Measurements from ENCODE around the gene MAB21L4. TPM values are rescaled to one million over a fixed set of nuclear protein-coding genes. Genes with fewer than 3 reads are reported as not detected.

MAB21L4 gene
- polyA plus RNA-seq, 1 experiment = not detected

- Histone ChIP-seq H3K27me3 (ENCODE audit: control insufficient read depth, insufficient read depth, low read length) (peaks cover 22% of the 10 kb centered on the region), H3K9me3 (ENCODE audit: control insufficient read depth, insufficient read depth, low read length) (no peaks in the 10 kb centered on the region), H3K27ac (ENCODE audit: low read depth, low read length) (no peak overlapping the region), H3K4me3 (ENCODE audit: low read depth, low read length) (no peak overlapping the region)
- peak; percentile 78 for TF ChIP-seq CTCF (IDR thresholded peaks at IDR 0.05; ENCODE audit: low read depth, low read length)
- CTCF ChIA-PET = interaction anchor here (0.6 to 3.9 kb wide), 27 partner anchors 10 to 779 kb away, joined by 3 to 66 read pairs (median 3); no protein-coding TSS in a partner anchor
- POLR2A ChIA-PET = interaction anchor here (0.6 to 1.1 kb wide), 2 partner anchors 254 to 327 kb away, joined by 3 read pairs; partner anchors contain the start of gene CAPN10
- DNase-seq (ENCODE audit: low read depth, low spot score) = peak; percentile 10
Measured at GRCh38 chr2:240840435-240841060, 55.4 kb downstream of the MAB21L4 start.

GRCh38 chr2:240839152-240840143 lies 56.5 kb downstream of the MAB21L4 start:
- peaks cover 18% of the 10 kb centered on the region for H3K27me3 ChIP-seq (ENCODE audit: control insufficient read depth, insufficient read depth, low read length)
- no peak for DNase-seq (ENCODE audit: low read depth, low spot score)
- CTCF ChIA-PET = interaction anchor here (0.6 to 3.9 kb wide), 17 partner anchors 11 to 778 kb away, joined by 3 to 66 read pairs (median 4); no protein-coding TSS in a partner anchor
- POLR2A ChIA-PET = interaction anchor here (1.1 kb wide), 1 partner anchor 253 kb away, joined by 3 read pairs; the partner anchor contains the start of gene CAPN10
- no peak for TF ChIP-seq CTCF (IDR thresholded peaks at IDR 0.05; ENCODE audit: low read depth, low read length)
- H3K27ac ChIP-seq (ENCODE audit: low read depth, low read length) = no peak overlapping the region
- H3K4me3 ChIP-seq (ENCODE audit: low read depth, low read length) = no peak overlapping the region
- no peaks in the 10 kb centered on the region for H3K9me3 ChIP-seq (ENCODE audit: control insufficient read depth, insufficient read depth, low read length)

GRCh38 chr2:240837621-240838020 lies 58.3 kb downstream of the MAB21L4 start:
- no peak for DNase-seq (ENCODE audit: low read depth, low spot score)
- Histone ChIP-seq H3K27me3 (ENCODE audit: control insufficient read depth, insufficient read depth, low read length) (peaks cover 17% of the 10 kb centered on the region), H3K4me3 (ENCODE audit: low read depth, low read length) (no peak overlapping the region), H3K9me3 (ENCODE audit: control insufficient read depth, insufficient read depth, low read length) (no peaks in the 10 kb centered on the region; the same call in 1 of the 2 replicates), H3K27ac (ENCODE audit: low read depth, low read length) (no peak overlapping the region)
- POLR2A ChIA-PET = no interaction called here
- CTCF ChIA-PET = no interaction called here
- no peak for TF ChIP-seq CTCF (IDR thresholded peaks at IDR 0.05; ENCODE audit: low read depth, low read length)

GRCh38 chr2:240836781-240837467 lies 59.0 kb downstream of the MAB21L4 start:
- Histone ChIP-seq H3K4me3 (ENCODE audit: low read depth, low read length) (no peak overlapping the region), H3K27ac (ENCODE audit: low read depth, low read length) (no peak overlapping the region), H3K27me3 (ENCODE audit: control insufficient read depth, insufficient read depth, low read length) (peaks cover 17% of the 10 kb centered on the region), H3K9me3 (ENCODE audit: control insufficient read depth, insufficient read depth, low read length) (no peaks in the 10 kb centered on the region; the same call in 1 of the 2 replicates)
- ChIA-PET CTCF (interaction anchor here (1.2 kb wide), 1 partner anchor 323 kb away, joined by 3 read pairs; no protein-coding TSS in a partner anchor), POLR2A (no interaction called here)
- no peak for TF ChIP-seq CTCF (IDR thresholded peaks at IDR 0.05; ENCODE audit: low read depth, low read length)
- DNase-seq (ENCODE audit: low read depth, low spot score) = peak; percentile 18

Other genes with a start within 250 kb of the MAB21L4 start
- not detected in 2 replicates for gene AQP12B, start 213.3 kb downstream of the MAB21L4 start, polyA plus RNA-seq (2011; rRNA removed)
- gene AQP12A, start 204.3 kb downstream of the MAB21L4 start, polyA plus RNA-seq (2011; rRNA removed) = not detected in 2 replicates
- gene KIF1A, start 75.9 kb downstream of the MAB21L4 start, polyA plus RNA-seq (2011; rRNA removed) = not detected in 2 replicates
- gene AGXT, start 27.3 kb downstream of the MAB21L4 start, polyA plus RNA-seq (2011; rRNA removed) = not detected in 2 replicates
- not detected in 2 replicates for gene CROCC2, start 10.2 kb upstream of the MAB21L4 start, polyA plus RNA-seq (2011; rRNA removed)
- 1.6 and 2.4 TPM in 2 replicates for gene SNED1, start 102.5 kb upstream of the MAB21L4 start, polyA plus RNA-seq (2011; rRNA removed)
- 30.9 and 35.1 TPM in 2 replicates for gene MTERF4, start 206.1 kb upstream of the MAB21L4 start, polyA plus RNA-seq (2011; rRNA removed)

All from AG04450 (cell line).